Hepatocyte (in vitro differentiated cells): ENCODE data around the gene KCNK4. TPM values are rescaled to one million over a fixed set of nuclear protein-coding genes. Genes with fewer than 3 reads are reported as not detected.
A peak's percentile ranks its signal among the peaks of the same experiment; 100 is the strongest.

Experiments used
- DNase-seq: peaks from one replicate; pipeline ENCODE4 v3.0.0-alpha.2; 2016; ENCODE audit warnings: low spot score
- H2AFZ ChIP-seq: fragments of 200-600 bp; sonication (generic); 2 replicates; pipeline ENCODE4 v1.6.0; 2016; ENCODE audit warnings: antibody characterized with exemption, mild to moderate bottlenecking
- H3K27ac ChIP-seq: fragments of 200-600 bp; sonication (generic); 2 replicates; pipeline ENCODE4 v1.5.1; 2016; ENCODE audit warnings: mild to moderate bottlenecking
- H3K27me3 ChIP-seq: fragments of 200-600 bp; sonication (generic); 2 replicates; pipeline ENCODE4 v1.6.1; 2016
- H3K36me3 ChIP-seq: fragments of 200-600 bp; sonication (generic); replicated peaks from 2 replicates; pipeline ENCODE4 v1.5.1; 2016; ENCODE audit warnings: low read depth; ENCODE audit not compliant: insufficient read depth
- H3K4me1 ChIP-seq: fragments of 200-600 bp; sonication (generic); 2 replicates; pipeline ENCODE4 v1.5.1; 2016; ENCODE audit warnings: mild to moderate bottlenecking, moderate library complexity; ENCODE audit not compliant: insufficient read depth
- H3K4me2 ChIP-seq: fragments of 200-600 bp; sonication (generic); 2 replicates; pipeline ENCODE4 v1.6.0; 2016
- H3K4me3 ChIP-seq: fragments of 200-600 bp; sonication (generic); 2 replicates; pipeline ENCODE4 v1.5.1; 2016; ENCODE audit warnings: mild to moderate bottlenecking
- H3K79me2 ChIP-seq: fragments of 200-600 bp; sonication (generic); 2 replicates; pipeline ENCODE4 v1.6.0; 2017; ENCODE audit warnings: mild to moderate bottlenecking
- H3K9me2 ChIP-seq: fragments of 200-600 bp; sonication (generic); replicated peaks from 2 replicates; pipeline ENCODE4 v1.6.0; 2017; ENCODE audit warnings: mild to moderate bottlenecking; ENCODE audit not compliant: insufficient read depth
- H3K9me3 ChIP-seq: fragments of 200-600 bp; sonication (generic); 2 replicates; pipeline ENCODE4 v1.5.1; 2016; ENCODE audit warnings: low read depth, mild to moderate bottlenecking
- H4K20me1 ChIP-seq: fragments of 200-600 bp; sonication (generic); 2 replicates; pipeline ENCODE4 v1.6.0; 2016; ENCODE audit warnings: mild to moderate bottlenecking; ENCODE audit not compliant: insufficient read depth, poor library complexity, severe bottlenecking
- CTCF ChIP-seq: fragments of 200-600 bp; sonication (generic); IDR thresholded peaks from 2 replicates; pipeline ENCODE4 v1.5.1; 2016; ENCODE audit warnings: antibody characterized with exemption, mild to moderate bottlenecking; ENCODE audit not compliant: poor library complexity
- EZH2 ChIP-seq: fragments of 200-600 bp; sonication (generic); IDR thresholded peaks from 2 replicates; pipeline ENCODE4 v1.6.1; 2016; ENCODE audit warnings: antibody characterized with exemption, mild to moderate bottlenecking, borderline replicate concordance
- EZH2phosphoT487 ChIP-seq: fragments of 200-600 bp; sonication (generic); IDR thresholded peaks from one replicate; pipeline ENCODE4 v1.6.1; 2018; ENCODE audit warnings: antibody characterized with exemption, mild to moderate bottlenecking, low read depth, moderate library complexity; ENCODE audit not compliant: unreplicated experiment, severe bottlenecking
- WGBS: methylation state at CpG from one replicate; pipeline ENCODE4 v1.1.6; 2016; ENCODE audit warnings: low lambda C conversion rate; ENCODE audit errors: missing lambda C conversion rate; 5-methylcytosine and 5-hydroxymethylcytosine counted together
- polyA plus RNA-seq: library from polyadenylated mRNA; unstranded; fragments of >200 nt; fragmentation: Nextera tagmentation; extraction: Ambion mirVana; gene quantifications from 2 replicates; pipeline ENCODE4 v1.2.1, GENCODE V29; 2016
- total RNA-seq: library from RNA; depleted of rRNA; stranded (reverse); fragments of >200 nt; gene quantifications from 2 replicates; pipeline ENCODE4 v1.2.3, GENCODE V29; 2014

Gene KCNK4
- total and polyA plus RNA-seq, 2 experiments from 2014 or later, result not detected

- Histone ChIP-seq H3K27ac (no peak overlapping the region), H3K27me3 (peaks cover 86% of the 10 kb centered on the region), H3K79me2 (no peaks in the 10 kb centered on the region), H4K20me1 (no peaks in the 10 kb centered on the region), H3K4me1 (peaks cover 23% of the 10 kb centered on the region), H3K36me3 (no peaks in the 10 kb centered on the region), H3K4me3 (no peak overlapping the region), H3K9me2 (no peaks in the 10 kb centered on the region), H2AFZ (no peak overlapping the region), H3K9me3 (no peaks in the 10 kb centered on the region), H3K4me2 (no peak overlapping the region)
- DNase-seq, result peak; percentile 7
- 33% methylated on average over 34 of the region's 34 CpGs for WGBS
- TF ChIP-seq EZH2 (peak; percentile 10), EZH2phosphoT487 (no peak)
Measured at GRCh38 chr11:64296830-64297698, 6.0 kb downstream of the KCNK4 start.

GRCh38 chr11:64297699-64298358 is 6.7 kb downstream of the KCNK4 start:
- Histone ChIP-seq H3K9me3 (no peaks in the 10 kb centered on the region), H2AFZ (no peak overlapping the region), H3K4me3 (no peak overlapping the region), H3K36me3 (no peaks in the 10 kb centered on the region), H4K20me1 (no peaks in the 10 kb centered on the region), H3K27ac (no peak overlapping the region), H3K27me3 (peaks cover 78% of the 10 kb centered on the region), H3K79me2 (no peaks in the 10 kb centered on the region), H3K4me2 (no peak overlapping the region), H3K9me2 (no peaks in the 10 kb centered on the region), H3K4me1 (peaks cover 20% of the 10 kb centered on the region)
- 82% methylated on average over 18 of the region's 18 CpGs for WGBS
- TF ChIP-seq EZH2 (no peak), CTCF (no peak), EZH2phosphoT487 (no peak)
- DNase-seq, result no peak

GRCh38 chr11:64298966-64299846 is 8.1 kb downstream of the KCNK4 start:
- peak overlapping the region; percentile 92 for H3K4me2 ChIP-seq
- no peaks in the 10 kb centered on the region for H4K20me1 ChIP-seq
- no peaks in the 10 kb centered on the region for H3K9me2 ChIP-seq
- no peaks in the 10 kb centered on the region for H3K9me3 ChIP-seq
- no peak overlapping the region for H3K27ac ChIP-seq
- peaks cover 24% of the 10 kb centered on the region for H3K4me1 ChIP-seq
- 9% methylated on average over 50 of the region's 60 CpGs for WGBS
- H3K4me3 ChIP-seq, result peak overlapping the region; percentile 26
- peak overlapping the region; percentile 84 for H2AFZ ChIP-seq
- no peaks in the 10 kb centered on the region for H3K79me2 ChIP-seq
- TF ChIP-seq EZH2phosphoT487, result no peak
- peak; percentile 36 for TF ChIP-seq EZH2
- peaks cover 64% of the 10 kb centered on the region for H3K27me3 ChIP-seq
- DNase-seq, result peak; percentile 53
- no peaks in the 10 kb centered on the region for H3K36me3 ChIP-seq

GRCh38 chr11:64299847-64300648 is 8.9 kb downstream of the KCNK4 start, which contains the start of gene CATSPERZ:
Gene CATSPERZ, plus strand, starts transcription at chr11:64300358. Its CDS starts 53 bp downstream, at chr11:64300411.
- 32% methylated on average over 28 of the region's 54 CpGs for WGBS
- DNase-seq, result no peak
- Histone ChIP-seq H3K4me2 (peak within 1 kb of the TSS; percentile 92), H2AFZ (peak within 1 kb of the TSS; percentile 84), H3K79me2 (no peaks in the 10 kb centered on the region), H3K27me3 (peaks cover 57% of the 10 kb centered on the region), H3K36me3 (no peaks in the 10 kb centered on the region), H3K4me1 (peaks cover 24% of the 10 kb centered on the region), H3K9me2 (no peaks in the 10 kb centered on the region), H3K27ac (no peak within 1 kb of the TSS), H3K9me3 (no peaks in the 10 kb centered on the region), H3K4me3 (peak within 1 kb of the TSS; percentile 26), H4K20me1 (no peaks in the 10 kb centered on the region)
- TF ChIP-seq CTCF (peak; percentile 5), EZH2 (no peak), EZH2phosphoT487 (no peak)
